HG03460 (cell line): ENCODE data around the gene CSGALNACT2.

ENCODE experiments used
- ATAC-seq: cut with Tn5 transposase; IDR thresholded peaks from one replicate; pipeline ENCODE4 v1.9.1; 2021; ENCODE audit not compliant: unreplicated experiment

CSGALNACT2 gene

GRCh38 chr10:43226851-43227845 is 88.9 kb downstream of the CSGALNACT2 start:
- ATAC-seq: no peak

GRCh38 chr10:43227911-43228782 is 89.9 kb downstream of the CSGALNACT2 start:
- no peak for ATAC-seq

DNA sequence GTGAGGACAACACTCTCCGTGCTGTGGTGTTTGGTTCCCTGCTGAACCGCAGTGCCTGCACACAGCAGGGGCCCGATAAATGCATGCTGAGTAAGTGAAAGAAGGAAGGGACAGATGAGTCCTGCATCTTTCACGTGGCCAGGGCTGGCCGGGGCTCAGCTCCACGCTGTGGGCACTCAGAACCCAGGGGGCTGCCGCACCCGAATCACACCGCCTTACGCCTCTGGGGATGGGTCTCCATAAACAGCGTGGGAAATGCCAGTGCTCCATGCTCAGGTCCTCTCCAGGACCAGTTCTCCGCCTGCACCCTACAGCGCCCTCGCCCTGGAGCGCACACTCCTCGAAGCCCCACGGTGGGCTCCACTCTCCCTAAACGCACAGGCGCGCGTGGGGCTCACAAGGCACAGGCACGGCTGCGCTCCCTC is 90.5 kb downstream of the CSGALNACT2 start:
- no peak for ATAC-seq

- no peak for ATAC-seq
Observed at GRCh38 chr10:43229208-43230061, 91.2 kb downstream of the CSGALNACT2 start.

- no peak for ATAC-seq
Observed at GRCh38 chr10:43230101-43230908, 92.1 kb downstream of the CSGALNACT2 start.

DNA sequence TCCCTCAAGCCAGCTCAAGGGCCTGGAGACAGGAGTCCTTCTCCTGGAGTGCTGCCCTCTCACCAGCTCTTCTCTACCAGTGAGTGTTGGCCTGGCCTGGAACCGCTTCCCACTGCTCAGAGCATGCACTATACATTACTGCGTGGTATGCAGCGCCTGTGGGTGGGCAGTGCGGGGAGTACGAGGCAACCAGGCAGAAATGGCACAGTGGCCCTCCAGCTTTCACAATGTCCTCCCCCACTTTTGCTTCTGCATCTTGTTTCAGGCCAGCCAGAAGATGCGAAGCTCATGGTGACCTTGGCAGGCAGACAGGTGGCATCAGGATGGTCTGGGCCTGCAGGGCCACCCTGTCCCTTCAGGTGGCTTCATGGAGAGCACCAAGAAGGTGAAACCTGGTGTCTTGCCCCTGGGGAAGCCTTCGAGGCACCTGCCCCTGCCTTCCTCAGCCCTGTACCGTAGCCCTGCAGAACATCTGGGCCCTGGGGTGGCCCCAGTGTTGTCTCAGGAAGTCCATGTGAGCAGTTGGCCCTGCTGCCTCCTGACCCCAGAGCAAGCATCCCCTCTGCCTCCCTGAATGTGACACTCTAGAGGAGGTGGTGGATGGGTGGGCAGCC is 92.8 kb downstream of the CSGALNACT2 start:
- no peak for ATAC-seq

GRCh38 chr10:43231523-43232078 is 93.4 kb downstream of the CSGALNACT2 start:
- ATAC-seq: no peak

DNA sequence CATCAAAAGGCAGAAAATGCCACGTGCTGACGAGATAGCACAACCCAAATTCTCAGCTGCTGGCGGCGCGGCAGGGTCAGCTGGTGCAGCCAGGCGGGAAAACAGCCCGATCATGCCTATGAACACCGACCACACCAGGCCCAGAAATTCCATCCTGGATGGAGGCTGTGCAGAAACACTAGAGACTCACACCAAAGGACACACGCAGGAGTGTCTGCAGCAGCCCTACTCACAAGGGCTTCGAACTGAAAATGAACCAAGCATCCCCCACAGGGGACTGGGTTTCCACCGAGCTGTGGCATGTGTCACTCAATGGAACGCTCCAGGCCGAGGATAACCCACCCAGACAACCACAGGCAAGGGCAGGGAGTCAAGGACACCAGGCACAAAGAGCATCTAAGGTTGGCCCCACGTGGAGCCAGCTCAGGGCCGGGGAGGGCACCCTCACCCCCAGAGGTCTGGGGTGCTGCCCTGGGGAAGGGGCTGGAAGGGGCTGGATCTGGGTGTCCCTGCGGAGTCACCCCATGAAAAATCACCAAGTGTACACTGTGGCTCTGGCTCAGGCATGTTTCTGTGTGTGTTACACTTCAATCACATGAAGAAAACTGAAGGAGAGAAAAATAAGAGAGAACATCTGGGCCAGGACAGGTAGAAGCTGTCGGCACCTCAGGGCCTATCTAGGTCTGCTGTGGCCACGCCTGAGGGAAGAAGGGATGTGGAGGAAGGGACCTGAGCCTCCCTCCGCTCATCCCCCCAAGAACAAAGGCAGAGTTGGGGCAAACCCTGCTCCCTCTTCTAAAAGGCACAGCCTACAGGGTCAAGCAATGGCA is 95.6 kb downstream of the CSGALNACT2 start:
- ATAC-seq: no peak

DNA sequence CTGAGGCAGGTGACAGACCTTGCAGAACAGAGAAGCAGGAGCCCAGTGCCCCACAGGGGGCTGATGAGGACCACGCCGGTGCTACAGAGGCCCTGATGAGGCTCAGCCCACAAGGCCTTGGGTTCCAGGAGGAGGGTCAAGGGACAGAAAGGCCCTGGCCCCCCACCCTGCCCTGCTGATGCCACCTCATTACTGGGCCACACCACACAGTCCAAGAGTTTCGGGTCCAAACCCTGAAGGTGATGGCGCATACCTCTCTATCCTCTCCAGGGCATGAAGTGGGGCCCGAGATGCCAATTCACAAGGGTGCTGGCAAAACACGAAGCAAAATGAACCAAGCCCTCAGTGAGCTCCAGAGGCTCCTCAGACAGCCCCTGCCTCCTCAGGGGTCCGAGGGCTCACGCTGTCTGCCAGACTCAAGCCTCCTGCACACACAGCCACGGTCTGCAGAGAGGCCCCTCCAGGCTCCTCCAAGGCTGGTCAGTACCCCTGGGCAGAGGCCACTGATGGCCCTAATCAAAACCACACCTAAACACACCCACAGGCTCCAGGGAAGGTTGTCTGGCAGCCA is 96.3 kb downstream of the CSGALNACT2 start:
- ATAC-seq: no peak
